Upper lobe of left lung (tissue), 6 donors: ENCODE data around the gene CYTIP. TPM values are rescaled to one million over a fixed set of nuclear protein-coding genes. Genes with fewer than 3 reads are reported as not detected.

Source experiments
- ATAC-seq, 2 donors: fragments of 200-7000 bp; cut with Tn5 transposase; one replicate each; pipeline ENCODE4 v1.9.1; 2022; ENCODE audit warnings: mild to moderate bottlenecking in 2 of 2, moderate library complexity in 2 of 2; ENCODE audit not compliant: low FRiP score in 2 of 2
- DNase-seq, 2 donors: peaks; one replicate each; pipeline ENCODE4 v3.0.0-alpha.2; 2019 to 2020
- H3K27ac ChIP-seq, 4 donors: fragments of 200-600 bp; sonication (generic); one replicate each; pipeline ENCODE4 v1.5.1; 2016 to 2019
- H3K27me3 ChIP-seq, 4 donors: fragments of 200-600 bp; sonication (generic); one replicate each; pipeline ENCODE4 v1.5.1; 2017 to 2019
- H3K36me3 ChIP-seq, 4 donors: fragments of 200-600 bp; sonication (generic); one replicate each; pipeline ENCODE4 v1.5.1; 2016 to 2019
- H3K4me1 ChIP-seq, 4 donors: fragments of 200-600 bp; sonication (generic); one replicate each; pipeline ENCODE4 v1.5.1; 2018 to 2019
- H3K4me3 ChIP-seq, 4 donors: fragments of 200-600 bp; sonication (generic); one replicate each; pipeline ENCODE4 v1.5.1; 2017 to 2019; ENCODE audit warnings: mild to moderate bottlenecking in 2 of 4, moderate library complexity in 1 of 4
- H3K9me3 ChIP-seq, 4 donors: fragments of 200-600 bp; sonication (generic); one replicate each; pipeline ENCODE4 v1.5.1; 2018 to 2019
- CTCF ChIP-seq, 6 experiments: fragments of 450-650 bp in 4 of 6; fragments of 200-600 bp in 2 of 6; sonication (generic) in 2 of 6; IDR thresholded peaks; one replicate each; pipeline ENCODE4 v1.5.1; 2016 to 2019; ENCODE audit warnings: antibody characterized with exemption in 6 of 6
- EP300 ChIP-seq, 4 donors: sonication (generic); formaldehyde crosslinking; IDR thresholded peaks; one replicate each; pipeline ENCODE4 v1.5.1; 2017; ENCODE audit warnings: antibody characterized with exemption in 4 of 4, control low read depth in 2 of 4
- POLR2A ChIP-seq, 4 donors: fragments of 450-650 bp; IDR thresholded peaks; one replicate each; pipeline ENCODE4 v1.5.1; 2016 to 2017; ENCODE audit warnings: antibody characterized with exemption in 4 of 4, mild to moderate bottlenecking in 2 of 4
- POLR2AphosphoS5 ChIP-seq, 2 donors: sonication (generic); formaldehyde crosslinking; IDR thresholded peaks; one replicate each; pipeline ENCODE4 v1.5.1; 2017; ENCODE audit warnings: antibody characterized with exemption in 2 of 2
- WGBS, 2 donors: methylation state at CpG; one replicate each; pipeline ENCODE4 v1.1.5; 2017 to 2018; 5-methylcytosine and 5-hydroxymethylcytosine counted together
- total RNA-seq, 6 donors: library from RNA; depleted of rRNA in 4 of 6; stranded (reverse); fragments of >200 nt in 4 of 6; gene quantifications; one replicate each; pipeline versions ENCODE4 v1.1.0 to v1.2.1, GENCODE V29; 2016 to 2021
- donor health status: DM: no; HTN: no; CAD: no; lungs with moderate emphysema.
- donor health status: DM: no; HTN: yes; CAD: no; lungs with severe emphysema.

The CYTIP gene
- total RNA-seq, 6 donors from 2014 or later: 23.1 to 47.1 (median 28.5) TPM

DNA sequence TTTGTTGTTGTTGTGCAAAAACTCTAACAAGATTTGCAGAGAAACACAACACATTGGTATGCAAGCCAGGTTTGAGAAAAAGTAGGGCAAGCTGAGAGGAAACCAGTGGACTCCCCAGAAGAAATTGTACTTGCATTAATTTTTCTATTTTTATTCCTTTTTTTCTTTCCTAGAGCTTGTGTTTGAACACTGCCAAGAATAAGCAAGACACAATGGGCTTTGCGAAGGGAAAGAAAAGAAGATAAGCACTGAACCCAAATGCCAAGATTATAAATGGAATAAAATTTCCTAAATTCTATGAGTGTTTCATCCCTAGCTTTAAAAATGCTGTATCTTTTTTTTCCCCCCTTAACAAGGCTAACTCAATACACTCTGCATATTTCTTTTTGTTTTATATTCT, 17.0 kb upstream of the CYTIP start:
- Histone ChIP-seq H3K4me1 (peaks cover 0 to 4% (median 0%) of the 10 kb centered on the region in 4 donors), H3K4me3 (no peak overlapping the region), H3K27ac (no peak overlapping the region), H3K36me3 (no peaks in the 10 kb centered on the region), H3K27me3 (no peaks in the 10 kb centered on the region), H3K9me3 (no peaks in the 10 kb centered on the region)
- WGBS, 2 donors: 51 to 52% methylated on average over 1 of the region's 1 CpG
- ATAC-seq (no peak), DNase-seq (no peak)
- TF ChIP-seq EP300 (IDR thresholded peaks at IDR 0.05): no peak

GRCh38 chr2:157460384-157460837, 16.5 kb upstream of the CYTIP start:
- Histone ChIP-seq H3K4me3 (no peak overlapping the region), H3K27ac (no peak overlapping the region), H3K4me1 (peaks cover 0 to 4% (median 0%) of the 10 kb centered on the region in 4 donors), H3K9me3 (no peaks in the 10 kb centered on the region), H3K36me3 (no peaks in the 10 kb centered on the region), H3K27me3 (no peaks in the 10 kb centered on the region)
- TF ChIP-seq POLR2AphosphoS5 (IDR thresholded peaks at IDR 0.05): no peak
- no peak for TF ChIP-seq CTCF (IDR thresholded peaks at IDR 0.05)
- TF ChIP-seq POLR2A (IDR thresholded peaks at IDR 0.05): no peak
- no peak for TF ChIP-seq EP300 (IDR thresholded peaks at IDR 0.05)
- no peak for DNase-seq
- peak in 1 of 2 donors; percentile 46 for ATAC-seq
- WGBS, 2 donors: 55% methylated on average over 3 of the region's 3 CpGs

DNA sequence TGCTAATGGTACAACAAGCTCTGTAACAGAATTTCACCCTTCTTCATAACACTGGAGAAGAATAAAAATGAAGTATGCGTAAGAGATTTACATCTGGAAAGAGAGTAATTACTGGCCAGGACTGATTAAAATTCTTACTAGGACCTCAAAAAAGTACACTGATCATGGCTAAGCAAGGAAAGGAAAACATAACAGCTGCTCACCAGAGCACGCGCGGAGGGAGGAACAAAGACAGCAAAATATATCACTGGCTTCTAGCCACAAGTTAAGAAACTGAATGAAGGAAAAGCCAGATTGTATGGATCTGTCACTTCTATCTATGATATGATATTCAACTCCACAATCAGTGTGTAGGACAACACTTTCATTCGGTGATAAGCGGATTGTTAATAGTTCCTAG, 15.6 kb upstream of the CYTIP start:
- Histone ChIP-seq H3K4me1 (peaks cover 0 to 4% (median 0%) of the 10 kb centered on the region in 4 donors), H3K27ac (no peak overlapping the region), H3K27me3 (no peaks in the 10 kb centered on the region), H3K36me3 (no peaks in the 10 kb centered on the region), H3K4me3 (no peak overlapping the region), H3K9me3 (no peaks in the 10 kb centered on the region)
- no peak for TF ChIP-seq POLR2A (IDR thresholded peaks at IDR 0.05)
- TF ChIP-seq CTCF (IDR thresholded peaks at IDR 0.05): no peak
- TF ChIP-seq EP300 (IDR thresholded peaks at IDR 0.05): no peak
- no peak for TF ChIP-seq POLR2AphosphoS5 (IDR thresholded peaks at IDR 0.05)
- ATAC-seq (no peak), DNase-seq (no peak)
- WGBS, 2 donors: 62 to 77% methylated on average over 6 of the region's 6 CpGs

DNA sequence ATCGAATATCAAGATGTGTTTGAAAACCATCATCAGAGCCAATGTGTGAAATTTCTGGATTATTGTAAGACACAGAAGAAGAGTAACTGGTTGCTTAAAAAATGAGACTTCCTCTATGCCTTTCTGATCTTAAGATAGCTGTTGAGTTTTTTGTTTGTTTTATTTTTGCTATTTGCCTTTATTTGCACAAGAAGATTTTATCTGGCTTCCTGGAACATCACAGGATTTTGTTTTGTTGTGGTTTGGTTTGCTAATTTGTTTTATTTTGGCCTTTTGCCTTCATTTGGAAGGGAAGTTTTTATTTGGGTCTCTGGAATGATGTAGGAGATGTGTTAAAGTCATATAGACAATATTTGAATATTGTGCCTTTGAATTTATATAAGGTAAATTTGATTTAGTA, 3.9 kb upstream of the CYTIP start:
- H3K27me3 ChIP-seq: no peaks in the 10 kb centered on the region
- H3K27ac ChIP-seq: no peak overlapping the region
- no peaks in the 10 kb centered on the region for H3K9me3 ChIP-seq
- DNase-seq (no peak), ATAC-seq (no peak)
- TF ChIP-seq POLR2A (IDR thresholded peaks at IDR 0.05): no peak
- no peak for TF ChIP-seq EP300 (IDR thresholded peaks at IDR 0.05)
- no peak for TF ChIP-seq POLR2AphosphoS5 (IDR thresholded peaks at IDR 0.05)
- no peak for TF ChIP-seq CTCF (IDR thresholded peaks at IDR 0.05)
- 48 to 65% methylated on average over 1 of the region's 1 CpG for WGBS, 2 donors
- peaks cover 0 to 1% (median 0%) of the 10 kb centered on the region in 4 donors for H3K4me1 ChIP-seq
- H3K4me3 ChIP-seq: no peak overlapping the region
- H3K36me3 ChIP-seq: no peaks in the 10 kb centered on the region

DNA sequence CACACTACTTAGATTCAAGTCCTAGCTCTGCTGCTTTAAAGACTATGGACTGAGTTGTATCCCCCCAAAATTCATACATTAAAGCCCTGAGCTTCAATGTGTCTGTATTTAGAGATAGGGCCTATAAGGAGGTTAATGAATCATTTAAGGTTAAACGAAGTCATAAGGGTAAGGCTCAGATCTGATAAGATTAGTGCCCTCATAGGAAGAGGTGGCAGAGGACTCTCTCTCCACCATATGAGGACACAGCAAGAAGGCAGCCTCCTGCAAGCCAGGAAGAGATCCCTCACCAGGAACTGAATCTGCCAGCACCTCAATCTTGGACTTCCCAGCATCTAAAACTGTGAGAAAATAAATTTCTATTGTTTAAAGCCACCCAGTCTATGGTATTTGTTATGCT, 3.1 kb upstream of the CYTIP start:
- DNase-seq (no peak), ATAC-seq (no peak)
- H3K27me3 ChIP-seq: no peaks in the 10 kb centered on the region
- no peak overlapping the region for H3K4me3 ChIP-seq
- 33 to 63% methylated on average over 1 of the region's 1 CpG for WGBS, 2 donors
- no peaks in the 10 kb centered on the region for H3K36me3 ChIP-seq
- no peaks in the 10 kb centered on the region for H3K9me3 ChIP-seq
- no peaks in the 10 kb centered on the region for H3K4me1 ChIP-seq
- no peak overlapping the region for H3K27ac ChIP-seq
- no peak for TF ChIP-seq CTCF (IDR thresholded peaks at IDR 0.05)
- TF ChIP-seq EP300 (IDR thresholded peaks at IDR 0.05): no peak
- TF ChIP-seq POLR2AphosphoS5 (IDR thresholded peaks at IDR 0.05): no peak
- TF ChIP-seq POLR2A (IDR thresholded peaks at IDR 0.05): no peak
